Lower leg skin (tissue), 4 donors: Measurements from ENCODE around the gene RNF224. TPM values are rescaled to one million over a fixed set of nuclear protein-coding genes. Genes with fewer than 3 reads are reported as not detected.

Experiments
- DNase-seq, 2 donors: peaks; one replicate each; pipeline ENCODE4 v3.0.0-alpha.2; 2019; ENCODE audit warnings: low spot score in 2 of 2
- H3K4me3 ChIP-seq: fragments of 200-600 bp; sonication (generic); 2 replicates; pipeline ENCODE4 v1.5.1; 2017; ENCODE audit warnings: mild to moderate bottlenecking, low read depth; ENCODE audit not compliant: poor library complexity, severe bottlenecking
- POLR2A ChIP-seq, 2 donors: fragments of 450-650 bp; IDR thresholded peaks; one replicate each; pipeline ENCODE4 v1.6.1; 2016 to 2017; ENCODE audit warnings: antibody characterized with exemption in 2 of 2, mild to moderate bottlenecking in 1 of 2, moderate library complexity in 1 of 2
- WGBS, 2 donors: methylation state at CpG; one replicate each; pipeline ENCODE4 v1.1.5; 2018; 5-methylcytosine and 5-hydroxymethylcytosine counted together
- intact Hi-C: fragments of 100-400 bp; cut with DNase I; formaldehyde crosslinking; loops from one replicate; pipeline ENCODE4 v1.15.0; 2023; ENCODE audit warnings: low total_unique reads
- total RNA-seq, 4 donors: library from RNA; depleted of rRNA; stranded (reverse); fragments of >200 nt; gene quantifications; one replicate each; pipeline ENCODE4 v1.1.0, GENCODE V29; 2016
- TF ChIP-seq, protein P1 (sequence below), 3 donors: fragments of 450-650 bp; IDR thresholded peaks; one replicate each; pipeline ENCODE4 v1.5.1; 2016; ENCODE audit warnings: antibody characterized with exemption in 3 of 3, mild to moderate bottlenecking in 3 of 3, moderate library complexity in 2 of 3

The RNF224 gene
- total RNA-seq, 4 donors from 2014 or later, result 0.25 to 3.2 (median 2.4) TPM; not detected in 1

DNA sequence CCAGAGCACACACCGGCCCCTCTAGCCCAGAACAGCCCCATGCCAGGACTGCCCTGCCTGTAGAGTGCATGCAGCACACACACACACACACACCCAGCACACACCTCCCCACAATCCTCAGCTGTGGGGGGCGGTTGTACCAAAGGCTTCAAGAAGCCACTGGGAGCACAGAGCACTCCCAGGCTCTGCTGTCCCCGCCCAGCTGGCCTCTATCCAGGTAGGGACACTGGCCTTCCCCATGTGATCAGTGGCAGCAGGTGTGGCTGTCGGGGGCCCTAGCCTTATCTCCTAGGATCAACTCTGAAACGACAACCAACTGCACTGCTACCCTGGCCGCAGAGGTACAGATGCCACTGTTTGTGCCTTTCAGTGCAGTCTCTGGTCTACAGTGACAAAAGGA is 40.9 kb upstream of the RNF224 start:
- intact Hi-C loops, result loop anchor here (5.0 kb wide), 1 partner anchor 79 kb away; no protein-coding TSS in a partner anchor
- H3K4me3 ChIP-seq, result no peak overlapping the region
- no peak for DNase-seq
- no peak for TF ChIP-seq POLR2A (IDR thresholded peaks at IDR 0.05)
- TF ChIP-seq, protein P1, sequence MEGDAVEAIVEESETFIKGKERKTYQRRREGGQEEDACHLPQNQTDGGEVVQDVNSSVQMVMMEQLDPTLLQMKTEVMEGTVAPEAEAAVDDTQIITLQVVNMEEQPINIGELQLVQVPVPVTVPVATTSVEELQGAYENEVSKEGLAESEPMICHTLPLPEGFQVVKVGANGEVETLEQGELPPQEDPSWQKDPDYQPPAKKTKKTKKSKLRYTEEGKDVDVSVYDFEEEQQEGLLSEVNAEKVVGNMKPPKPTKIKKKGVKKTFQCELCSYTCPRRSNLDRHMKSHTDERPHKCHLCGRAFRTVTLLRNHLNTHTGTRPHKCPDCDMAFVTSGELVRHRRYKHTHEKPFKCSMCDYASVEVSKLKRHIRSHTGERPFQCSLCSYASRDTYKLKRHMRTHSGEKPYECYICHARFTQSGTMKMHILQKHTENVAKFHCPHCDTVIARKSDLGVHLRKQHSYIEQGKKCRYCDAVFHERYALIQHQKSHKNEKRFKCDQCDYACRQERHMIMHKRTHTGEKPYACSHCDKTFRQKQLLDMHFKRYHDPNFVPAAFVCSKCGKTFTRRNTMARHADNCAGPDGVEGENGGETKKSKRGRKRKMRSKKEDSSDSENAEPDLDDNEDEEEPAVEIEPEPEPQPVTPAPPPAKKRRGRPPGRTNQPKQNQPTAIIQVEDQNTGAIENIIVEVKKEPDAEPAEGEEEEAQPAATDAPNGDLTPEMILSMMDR (IDR thresholded peaks at IDR 0.05), result no peak
- 71 to 72% methylated on average over 6 of the region's 6 CpGs for WGBS, 2 donors

DNA sequence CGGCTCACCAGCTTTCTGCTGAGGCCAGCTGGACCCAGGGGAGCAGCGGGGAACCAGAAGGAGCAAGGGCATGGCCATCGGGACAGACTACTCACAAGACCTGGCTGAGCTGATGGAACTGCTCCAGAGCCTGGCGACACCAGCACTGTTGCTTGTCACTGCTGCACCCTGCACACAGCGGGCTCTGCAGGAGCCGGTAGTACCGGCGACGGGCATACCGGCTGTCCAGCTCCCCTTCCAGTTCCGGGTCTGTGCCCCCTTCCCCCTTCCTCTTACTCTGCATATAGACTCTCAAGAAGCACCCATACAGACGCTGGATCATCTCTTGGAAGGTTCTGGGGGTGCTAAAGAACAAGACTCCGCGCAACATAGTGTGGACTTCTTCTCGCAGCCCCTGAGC is 39.9 kb upstream of the RNF224 start:
- peak overlapping the region; percentile 71 for H3K4me3 ChIP-seq
- no peak for DNase-seq
- 81 to 85% methylated on average over 15 of the region's 15 CpGs for WGBS, 2 donors
- intact Hi-C loops, result loop anchor here (5.0 kb wide), 1 partner anchor 80 kb away; no protein-coding TSS in a partner anchor
- TF ChIP-seq, protein P1 (IDR thresholded peaks at IDR 0.05), result no peak

DNA sequence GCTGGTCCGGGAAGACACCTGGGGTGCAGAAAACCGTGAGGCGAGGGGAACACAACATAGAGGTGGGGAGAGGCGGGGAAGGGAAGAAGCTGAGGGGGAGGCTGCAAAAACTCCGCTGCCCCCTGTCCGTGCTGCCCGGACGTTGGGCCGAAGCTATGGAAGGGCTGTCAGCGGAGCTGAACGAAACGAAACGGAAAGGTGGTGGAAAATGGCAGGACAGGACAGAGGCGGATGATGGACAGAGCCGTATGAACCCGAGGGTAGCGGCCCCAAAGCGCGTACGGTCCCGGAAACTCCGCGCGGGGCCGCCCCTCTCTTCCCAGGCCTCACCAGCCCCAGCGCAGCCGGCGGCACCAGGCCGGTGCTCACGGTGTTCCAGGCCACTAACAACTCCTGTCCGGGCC is 39.2 kb upstream of the RNF224 start:
- intact Hi-C loops, result loop anchor here (5.0 kb wide), 1 partner anchor 81 kb away; no protein-coding TSS in a partner anchor
- H3K4me3 ChIP-seq, result peak overlapping the region; percentile 71
- TF ChIP-seq, protein P1 (IDR thresholded peaks at IDR 0.05), result no peak
- no peak for TF ChIP-seq POLR2A (IDR thresholded peaks at IDR 0.05)
- DNase-seq, result no peak
- WGBS, 2 donors, result 1% methylated on average over 28 to 31 of the region's 31 CpGs

DNA sequence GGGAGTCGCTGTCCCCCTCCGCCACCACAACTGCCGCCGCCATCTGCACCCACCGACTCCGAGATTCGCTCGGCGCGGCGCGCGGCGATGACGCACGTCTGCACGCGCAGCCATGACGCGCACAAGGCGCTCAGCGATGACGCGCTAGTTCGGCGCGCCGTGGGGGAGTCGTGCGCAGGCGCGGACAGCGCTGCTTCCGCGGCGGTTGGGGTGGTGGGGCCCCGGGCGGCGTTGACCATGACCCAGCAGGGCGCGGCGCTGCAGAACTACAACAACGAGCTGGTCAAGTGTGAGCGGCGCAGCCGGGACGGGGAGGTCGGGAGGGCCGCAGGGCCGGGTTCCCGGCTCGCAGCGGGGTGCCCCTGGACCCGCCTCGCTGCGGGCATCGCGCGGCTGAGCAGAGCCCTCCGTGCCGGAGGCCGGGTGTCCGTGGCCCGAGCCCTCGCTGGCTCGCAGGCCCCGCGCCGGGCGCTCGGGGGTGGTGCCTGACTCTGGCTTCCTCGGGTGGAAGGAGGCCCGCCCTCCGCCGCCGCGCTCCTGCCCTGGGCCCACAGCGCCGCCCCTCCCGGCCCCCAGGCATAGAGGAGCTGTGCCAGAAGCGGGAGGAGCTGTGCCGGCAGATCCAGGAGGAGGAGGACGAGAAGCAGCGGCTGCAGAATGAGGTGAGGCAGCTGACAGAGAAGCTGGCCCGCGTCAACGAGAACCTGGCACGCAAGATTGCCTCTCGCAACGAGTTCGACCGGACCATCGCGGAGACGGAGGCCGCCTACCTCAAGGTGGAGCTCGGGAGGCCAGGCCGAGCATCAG is 38.6 kb upstream of the RNF224 start, which contains the start of the genes ANAPC2 and SSNA1:
Gene ANAPC2 (minus strand): TSS at position 71 of the 807 bp plus-strand sequence. CDS start 28 bp downstream, at position 43.
Gene SSNA1 (plus strand): TSS at position 187 of the 807 bp plus-strand sequence. CDS start 51 bp downstream, at position 238.
- WGBS, 2 donors, result 0 to 1% methylated on average over 52 to 70 of the region's 98 CpGs
- DNase-seq, result peak; percentile 86 to 98
- H3K4me3 ChIP-seq, result peak within 1 kb of the TSS; percentile 71
- TF ChIP-seq POLR2A (IDR thresholded peaks at IDR 0.05), result peak in 1 of 2 donors; percentile 37
- TF ChIP-seq, protein P1 (IDR thresholded peaks at IDR 0.05), result no peak
- intact Hi-C loops, result loop anchor here (5.0 kb wide), 1 partner anchor 81 kb away; no protein-coding TSS in a partner anchor

DNA sequence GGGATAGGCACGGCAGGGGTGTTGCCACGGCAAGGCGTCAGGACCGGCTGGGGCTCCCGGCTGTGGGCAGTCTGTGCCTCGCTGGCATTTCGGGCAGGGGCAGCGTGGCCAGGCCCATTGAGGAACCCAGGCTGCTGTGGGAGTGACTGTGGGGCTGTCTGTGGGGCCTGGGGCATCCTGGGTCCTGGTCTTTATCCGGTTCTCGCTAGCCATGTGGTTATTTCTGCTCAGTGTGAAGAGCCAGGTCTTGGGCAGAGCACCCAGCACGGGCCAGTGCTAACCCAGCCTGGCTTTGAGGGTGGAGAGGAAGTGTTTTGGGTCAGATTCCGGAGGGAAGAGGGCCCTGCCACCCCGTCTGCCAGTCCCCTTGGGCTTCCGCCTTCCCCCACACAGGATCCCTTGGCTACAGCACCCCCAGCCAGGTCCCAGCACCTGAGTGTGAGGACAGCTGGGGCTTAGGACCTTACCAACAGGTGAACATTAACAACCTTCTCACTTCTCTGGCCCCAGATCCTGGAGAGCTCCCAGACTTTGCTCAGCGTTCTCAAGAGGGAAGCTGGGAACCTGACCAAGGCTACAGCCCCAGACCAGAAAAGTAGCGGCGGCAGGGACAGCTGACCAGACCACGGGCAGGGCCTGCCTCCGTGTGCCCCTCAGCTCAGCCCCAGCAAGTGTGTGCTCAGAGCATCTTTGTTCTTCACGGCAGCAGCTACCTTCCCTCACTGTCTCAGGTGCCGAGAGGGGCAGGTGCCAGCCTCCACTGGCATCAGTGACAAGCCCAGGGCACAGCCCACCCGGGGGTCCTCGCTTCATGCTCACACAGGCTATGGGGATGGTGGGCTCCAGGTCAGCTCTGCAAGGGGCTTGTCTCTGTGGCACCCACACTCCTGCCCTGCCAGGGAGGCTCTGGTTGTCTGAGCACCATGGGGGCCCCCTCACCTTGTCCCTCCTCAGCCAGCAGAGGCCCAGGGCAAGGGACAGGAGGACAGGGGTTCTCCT is 37.7 kb upstream of the RNF224 start:
- TF ChIP-seq, protein P1 (IDR thresholded peaks at IDR 0.05), result no peak
- TF ChIP-seq POLR2A (IDR thresholded peaks at IDR 0.05), result no peak
- no peak for DNase-seq
- intact Hi-C loops, result loop anchor here (5.0 kb wide), 1 partner anchor 82 kb away; no protein-coding TSS in a partner anchor
- 0 to 34% methylated on average over 7 to 18 of the region's 23 CpGs for WGBS, 2 donors
- H3K4me3 ChIP-seq, result peak overlapping the region; percentile 71
